SK-N-DZ (cell line): ENCODE measurements around the gene EDAR.
A peak's percentile ranks its signal among the peaks of the same experiment; 100 is the strongest.

ENCODE experiments used
- DNase-seq: peaks from one replicate; pipeline ENCODE4 v3.0.0-alpha.2; 2015; ENCODE audit warnings: low spot score

Gene EDAR

GRCh38 chr2:108924580-108925251 lies 64.3 kb downstream of the EDAR start:
- DNase-seq = no peak

- no peak for DNase-seq
Measured at GRCh38 chr2:108923736-108924579, 65.1 kb downstream of the EDAR start.

GRCh38 chr2:108923019-108923700 lies 65.9 kb downstream of the EDAR start:
- no peak for DNase-seq

DNA sequence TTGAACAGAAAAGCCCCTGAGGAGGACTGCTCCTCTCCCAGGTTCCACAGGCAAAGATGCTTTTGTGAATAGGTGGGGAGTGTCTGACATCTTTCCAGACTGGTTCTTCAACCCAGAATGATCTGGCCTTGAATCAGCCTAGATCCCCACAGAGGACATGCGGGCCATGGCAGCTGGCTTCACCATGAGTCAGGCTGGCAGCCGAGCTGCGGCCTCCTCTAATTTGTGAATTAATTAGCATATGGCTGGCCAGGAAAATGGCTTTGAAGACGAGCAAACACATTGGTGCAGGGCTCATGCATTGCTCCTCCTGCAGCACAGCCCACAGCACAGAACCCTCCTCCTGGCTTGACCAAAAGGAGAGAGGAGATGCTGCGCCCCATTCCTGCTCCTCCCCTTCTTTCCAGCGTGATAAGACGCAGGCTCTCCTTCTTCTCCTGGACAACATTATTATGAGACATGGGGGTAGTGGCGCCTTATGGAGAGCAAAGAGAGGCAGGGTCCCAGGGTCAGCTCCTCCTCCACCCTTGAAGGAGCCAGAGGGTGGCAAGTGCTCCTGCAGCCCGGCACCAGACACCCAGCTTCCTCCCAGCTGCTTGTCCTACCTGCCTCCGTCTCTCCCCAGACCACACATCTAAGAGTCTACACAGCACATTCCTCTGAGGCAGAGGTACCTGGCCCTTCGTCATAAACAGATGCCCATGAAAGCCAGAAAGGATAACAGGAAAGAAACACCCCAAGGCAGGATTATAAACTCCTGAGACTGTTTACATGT lies 66.7 kb downstream of the EDAR start:
- peak; percentile 24 for DNase-seq

DNA sequence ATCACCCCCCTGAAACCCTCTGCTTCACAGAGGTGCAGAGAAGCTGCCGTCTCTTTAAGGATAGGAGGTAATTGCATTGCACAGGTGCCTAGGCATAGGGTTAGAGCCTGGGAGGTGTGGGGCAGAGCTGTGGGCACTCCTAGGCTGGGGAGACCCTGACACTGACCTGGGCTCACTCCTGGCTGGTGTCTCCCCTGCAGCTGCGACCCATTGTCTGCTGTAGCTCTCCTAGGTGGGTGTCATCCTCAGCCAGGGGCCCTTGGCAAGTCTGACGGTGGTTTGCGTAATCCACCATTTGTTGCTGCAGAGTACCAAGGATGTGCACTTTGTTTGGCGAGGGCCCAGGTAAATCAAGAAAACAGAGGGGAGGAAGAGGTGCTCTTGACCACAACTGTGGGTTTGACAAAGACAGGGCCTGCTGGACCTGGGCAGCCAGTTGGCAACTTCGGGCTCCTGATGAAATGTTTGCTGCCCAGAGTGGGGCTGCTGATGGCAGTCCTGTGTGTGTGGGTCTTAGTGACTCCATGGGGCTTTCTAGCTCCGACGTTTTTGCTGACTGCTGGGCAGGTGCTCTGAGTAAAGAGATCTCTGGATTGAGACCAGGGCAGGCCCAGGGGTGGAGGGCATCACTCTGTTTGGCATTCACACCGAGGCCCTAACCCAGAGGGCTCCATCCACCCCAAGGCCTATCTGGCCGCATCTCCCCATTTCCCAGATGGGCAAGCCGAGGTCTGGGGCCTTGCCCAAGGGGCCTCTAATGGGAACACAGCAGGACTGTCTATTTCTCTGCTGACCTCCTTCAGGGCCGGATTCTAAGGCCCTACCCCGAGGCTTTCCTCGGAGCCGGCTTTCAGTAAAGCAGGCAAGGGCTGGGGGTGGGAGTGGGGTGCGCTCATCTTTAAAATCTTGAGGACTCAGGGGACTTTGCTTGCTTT lies 67.7 kb downstream of the EDAR start:
- DNase-seq = no peak

GRCh38 chr2:108920686-108921085 lies 68.3 kb downstream of the EDAR start:
- no peak for DNase-seq

- no peak for DNase-seq
Measured at GRCh38 chr2:108919571-108920373, 69.2 kb downstream of the EDAR start.

DNA sequence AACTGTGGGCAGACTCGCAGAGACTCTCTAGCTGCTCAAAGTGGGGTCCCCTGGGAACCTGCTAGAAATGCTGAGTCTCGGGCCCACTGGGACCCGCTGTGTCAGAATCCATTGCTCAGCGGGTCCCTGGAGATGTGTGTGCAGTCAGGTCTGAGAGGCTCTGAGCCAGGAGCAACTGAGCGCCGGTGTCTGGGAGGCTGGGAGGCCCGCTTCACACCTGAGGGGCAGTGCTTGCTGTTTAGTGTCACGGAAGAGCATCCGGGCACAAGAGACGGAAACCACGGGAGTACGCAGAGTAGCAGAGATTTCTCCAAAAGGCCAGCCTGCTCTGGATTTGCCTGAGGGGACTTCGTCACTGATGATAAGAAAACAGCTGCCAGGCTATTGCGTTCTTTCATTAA lies 70.1 kb downstream of the EDAR start:
- no peak for DNase-seq

GRCh38 chr2:108918156-108918874 lies 70.7 kb downstream of the EDAR start:
- DNase-seq = no peak

DNA sequence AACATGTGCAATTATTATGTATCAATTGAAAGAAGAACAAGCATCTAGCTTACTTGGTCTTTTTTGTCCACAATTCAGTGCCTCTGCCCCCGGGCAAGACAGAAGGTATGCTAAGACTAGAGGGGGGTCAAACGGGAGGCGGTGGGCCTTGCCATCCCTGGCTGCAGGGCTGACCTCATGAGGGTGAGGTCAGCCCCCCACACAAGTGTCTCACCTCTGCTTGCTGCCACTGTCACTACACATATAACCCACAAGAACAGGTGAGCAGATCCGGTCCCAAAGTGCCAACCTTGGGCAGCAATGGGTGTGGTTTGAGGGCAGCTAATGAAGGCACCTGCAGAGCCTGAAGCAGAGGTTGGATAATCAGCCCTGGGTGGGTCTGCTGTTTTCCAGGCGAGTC lies 71.5 kb downstream of the EDAR start:
- DNase-seq = no peak

DNA sequence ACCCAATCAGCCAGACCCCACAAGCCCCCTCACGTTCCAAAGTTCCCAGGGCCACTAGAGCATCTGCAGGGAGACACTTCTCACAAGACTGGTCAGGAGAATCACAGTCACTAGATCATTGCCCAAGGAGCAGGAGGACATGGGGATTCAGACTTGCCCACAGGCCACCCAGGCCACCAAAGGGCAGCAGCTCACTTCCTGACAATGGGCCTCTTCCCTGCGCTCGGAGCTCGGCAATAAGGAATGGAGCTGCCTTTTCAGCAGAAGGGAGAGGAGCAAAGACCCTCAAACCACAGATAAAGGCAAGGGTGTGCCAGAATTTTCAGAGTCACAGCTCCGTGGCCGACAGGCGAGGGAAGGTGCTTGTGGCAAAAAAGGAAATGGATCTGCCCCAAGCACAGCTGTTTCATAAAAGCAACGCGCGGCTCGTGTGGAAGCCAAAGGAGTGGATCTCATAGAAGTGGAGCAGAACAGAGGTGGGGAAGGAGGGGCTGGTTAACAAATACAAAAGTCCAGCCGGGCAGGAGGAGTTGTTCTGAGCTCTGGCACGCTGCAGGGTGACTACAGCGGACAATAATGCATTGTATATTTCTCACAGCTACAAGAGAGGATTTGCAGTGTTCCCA lies 72.1 kb downstream of the EDAR start:
- no peak for DNase-seq

GRCh38 chr2:108916122-108916795 lies 72.8 kb downstream of the EDAR start:
- DNase-seq = no peak

DNA sequence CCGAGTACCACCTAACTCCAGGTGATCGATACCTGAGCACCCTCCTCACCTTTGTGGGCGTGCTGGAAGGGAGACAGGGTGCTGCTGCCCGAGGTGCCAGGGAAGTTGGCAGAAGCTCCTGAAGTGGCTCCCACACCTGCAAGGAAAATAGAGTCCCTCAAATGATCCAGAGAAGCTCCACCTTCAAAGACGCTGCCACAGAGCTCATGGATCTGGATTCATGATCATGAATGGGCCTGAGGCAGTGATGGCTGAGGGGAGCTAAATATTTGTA lies 76.5 kb downstream of the EDAR start:
- no peak for DNase-seq

DNA sequence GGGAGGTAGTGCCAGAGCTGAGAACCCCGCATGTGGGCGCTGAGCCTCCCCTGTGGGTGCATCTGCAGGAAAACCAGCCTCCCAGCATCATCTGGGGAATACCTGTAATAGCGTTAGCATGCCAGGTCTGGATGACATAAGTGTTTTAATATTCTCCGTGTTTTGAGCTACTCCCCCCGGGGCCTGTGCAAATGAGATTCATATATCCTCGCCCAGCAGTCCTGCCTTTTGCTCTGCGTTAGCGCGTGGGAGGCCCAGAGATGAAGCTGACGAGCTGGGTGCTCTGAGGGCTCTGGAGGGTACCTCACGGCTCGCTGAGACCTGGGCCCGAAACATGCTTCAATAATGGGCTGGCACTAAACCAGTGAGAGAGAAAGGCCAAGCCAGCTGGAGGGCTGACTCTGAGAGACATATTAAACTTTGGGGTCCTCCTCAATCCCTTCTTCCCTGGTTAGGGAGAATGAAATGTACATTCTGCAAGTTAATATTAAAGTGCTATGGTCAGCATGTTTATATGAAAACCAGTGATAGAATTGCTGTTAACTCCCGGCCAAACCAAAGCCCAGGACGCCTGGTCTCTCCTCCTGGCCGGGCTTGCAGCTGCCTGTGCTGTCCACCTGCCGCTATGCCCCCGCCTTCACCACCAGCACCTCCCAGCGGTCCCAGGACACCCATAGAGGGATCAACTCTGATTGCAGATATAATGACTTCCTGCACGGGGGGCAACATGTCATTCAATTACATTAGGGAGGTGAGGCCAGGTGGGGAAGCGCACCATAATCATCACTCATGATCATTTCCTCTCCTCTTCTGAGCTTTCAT lies 77.0 kb downstream of the EDAR start:
- DNase-seq = no peak

GRCh38 chr2:108911401-108911800 lies 77.6 kb downstream of the EDAR start:
- DNase-seq = no peak

DNA sequence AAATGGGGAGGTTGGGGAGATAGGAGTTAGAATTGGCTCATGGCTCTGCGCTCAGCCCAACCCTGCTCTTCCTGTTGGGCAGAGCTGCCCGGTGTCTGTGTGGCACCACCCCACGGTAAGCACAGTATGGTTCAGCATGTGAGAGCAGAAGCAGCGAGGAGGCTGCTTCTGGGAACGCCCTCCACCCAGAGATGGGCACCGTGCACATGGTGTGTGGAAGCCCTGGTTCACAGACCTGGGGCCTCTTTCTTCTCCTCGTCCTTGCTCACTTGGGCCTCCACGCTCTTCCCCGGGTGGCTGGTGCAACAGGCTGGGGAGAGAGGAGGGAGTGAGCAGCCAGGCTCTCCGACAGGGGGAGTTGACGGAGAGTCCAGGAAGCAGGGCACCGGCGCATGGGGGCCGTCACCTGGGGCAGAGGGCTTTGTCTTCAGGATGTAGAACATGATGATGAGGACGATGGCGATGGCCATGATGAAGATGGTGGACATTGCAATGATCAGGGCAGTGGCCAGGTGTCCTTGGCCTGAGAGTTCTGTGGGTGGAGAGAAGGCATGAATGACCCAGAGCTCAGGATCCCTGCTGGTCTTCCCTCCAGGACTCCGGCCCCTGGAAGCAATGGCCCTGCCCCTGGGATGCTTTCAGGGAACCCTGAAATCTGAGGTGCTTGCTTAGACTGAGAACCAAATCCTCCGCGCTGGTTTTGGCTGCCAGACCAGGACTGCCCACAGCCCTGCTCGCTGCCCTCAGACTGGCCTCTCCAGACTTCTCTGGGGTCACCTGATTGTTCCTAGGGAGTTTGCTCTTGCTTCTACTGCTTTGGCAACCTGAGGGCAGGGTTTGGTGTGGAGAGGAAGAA lies 78.3 kb downstream of the EDAR start:
- no peak for DNase-seq
